SK-N-SH treated with all-trans-retinoic acid at 6 μM for 48 hours (cell line): Measurements from ENCODE around the gene AFAP1.

ENCODE experiments used
- BACH2 ChIP-seq: fragments of 250-450 bp; sonication (Bioruptor Pico); IDR thresholded peaks from 2 replicates; pipeline ENCODE4 v1.9.0; 2021; ENCODE audit warnings: mild to moderate bottlenecking, borderline replicate concordance
- CSDC2 ChIP-seq: fragments of 250-450 bp; sonication (Bioruptor Pico); IDR thresholded peaks from 2 replicates; pipeline ENCODE4 v1.5.0; 2020; ENCODE audit warnings: mild to moderate bottlenecking, moderate library complexity
- PPARA ChIP-seq: fragments of 250-450 bp; sonication (Bioruptor Pico); IDR thresholded peaks from 2 replicates; pipeline ENCODE4 v1.5.0; 2020; ENCODE audit warnings: mild to moderate bottlenecking, borderline replicate concordance
- TOX ChIP-seq: fragments of 250-450 bp; sonication (Bioruptor Pico); IDR thresholded peaks from 2 replicates; pipeline ENCODE4 v1.8.0; 2021; ENCODE audit warnings: mild to moderate bottlenecking, moderate library complexity, borderline replicate concordance
- ZNF70 ChIP-seq: fragments of 450-650 bp; formaldehyde crosslinking; IDR thresholded peaks from 2 replicates; pipeline ENCODE4 v1.5.0; 2020; ENCODE audit warnings: mild to moderate bottlenecking, moderate library complexity

DNA sequence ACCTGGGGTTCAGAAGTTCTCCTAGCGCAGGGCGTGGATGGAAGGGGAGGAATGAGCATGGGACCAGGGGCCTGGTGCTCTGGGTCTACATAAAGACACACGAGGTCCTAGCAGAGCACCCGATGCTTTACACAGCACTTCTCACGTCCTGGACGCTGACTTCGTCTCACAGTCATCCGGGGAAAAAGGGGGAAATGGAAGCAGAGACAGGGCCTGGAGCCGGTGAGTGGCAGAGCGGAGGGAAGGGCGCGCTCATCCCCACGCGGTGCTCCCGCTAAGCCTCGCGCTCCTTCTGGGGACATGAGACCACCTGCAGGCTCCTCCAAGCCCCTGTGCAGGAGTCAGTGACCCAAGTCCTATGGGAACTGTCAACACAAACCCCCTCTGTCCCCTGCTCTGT, 157.7 kb downstream of the AFAP1 start:
- no peak for TF ChIP-seq BACH2
- no peak for TF ChIP-seq ZNF70 (CRISPR knock-in tag)
- no peak for TF ChIP-seq TOX (CRISPR knock-in tag)
- TF ChIP-seq PPARA (CRISPR knock-in tag), result no peak
- TF ChIP-seq CSDC2, result no peak
